RWPE2 (cell line): ENCODE results near the gene POLDIP2.

Source experiments
- ATAC-seq: fragments of 200-7000 bp; cut with Tn5 transposase; 3 replicates; pipeline ENCODE4 v1.9.1; 2021; ENCODE audit warnings: low read depth
- DNase-seq: peaks from one replicate; pipeline ENCODE4 v3.0.0-alpha.2; 2020; ENCODE audit warnings: low spot score
- H3K27ac ChIP-seq: fragments of 450-650 bp; 2 replicates; pipeline ENCODE4 v1.5.1; 2017; ENCODE audit warnings: mild to moderate bottlenecking; ENCODE audit not compliant: poor library complexity, severe bottlenecking
- H3K27me3 ChIP-seq: fragments of 250-450 bp; sonication (Bioruptor Pico); 2 replicates; pipeline ENCODE4 v1.5.1; 2021; ENCODE audit warnings: mild to moderate bottlenecking, moderate library complexity; ENCODE audit not compliant: insufficient read depth, poor library complexity, severe bottlenecking
- H3K36me3 ChIP-seq: fragments of 250-450 bp; sonication (Bioruptor Pico); 2 replicates; pipeline ENCODE4 v1.5.1; 2020; ENCODE audit warnings: low read depth, mild to moderate bottlenecking, moderate library complexity
- H3K4me1 ChIP-seq: fragments of 250-450 bp; sonication (Bioruptor Pico); 2 replicates; pipeline ENCODE4 v1.5.1; 2021; ENCODE audit warnings: mild to moderate bottlenecking, moderate library complexity; ENCODE audit not compliant: insufficient read depth, poor library complexity, severe bottlenecking
- H3K4me3 ChIP-seq: fragments of 250-450 bp; sonication (Bioruptor Pico); 2 replicates; pipeline ENCODE4 v1.5.1; 2021; ENCODE audit warnings: mild to moderate bottlenecking, moderate library complexity; ENCODE audit not compliant: severe bottlenecking
- H3K9me3 ChIP-seq: fragments of 250-450 bp; sonication (Bioruptor Pico); 2 replicates; pipeline ENCODE4 v1.5.1; 2021; ENCODE audit warnings: mild to moderate bottlenecking, moderate library complexity; ENCODE audit not compliant: severe bottlenecking
- CTCF ChIP-seq: fragments of 450-650 bp; IDR thresholded peaks from one replicate; pipeline ENCODE4 v1.5.1; 2017; ENCODE audit warnings: mild to moderate bottlenecking, moderate library complexity; ENCODE audit not compliant: poor library complexity, severe bottlenecking

POLDIP2 gene

GRCh38 chr17:28370744-28371103 is 13.4 kb upstream of the POLDIP2 start:
- Histone ChIP-seq H3K27ac (peak overlapping the region; percentile 31), H3K27me3 (no peaks in the 10 kb centered on the region), H3K36me3 (no peaks in the 10 kb centered on the region), H3K4me1 (peaks cover 6% of the 10 kb centered on the region), H3K9me3 (no peaks in the 10 kb centered on the region), H3K4me3 (no peak overlapping the region)
- ATAC-seq (no peak), DNase-seq (no peak)
- TF ChIP-seq CTCF = no peak

- H3K4me3 ChIP-seq = peak within 1 kb of the TSS; percentile 31
- ATAC-seq (no peak), DNase-seq (no peak)
Measured at GRCh38 chr17:28370035-28370743, 12.9 kb upstream of the POLDIP2 start, which contains the start of gene VTN. Gene VTN, minus strand, starts transcription at chr17:28370307. Its CDS starts 104 bp downstream, at chr17:28370203.

GRCh38 chr17:28369684-28370034 is 12.3 kb upstream of the POLDIP2 start:
- no peaks in the 10 kb centered on the region for H3K36me3 ChIP-seq
- no peak for TF ChIP-seq CTCF
- H3K27ac ChIP-seq = no peak overlapping the region
- H3K27me3 ChIP-seq = no peaks in the 10 kb centered on the region
- H3K9me3 ChIP-seq = no peaks in the 10 kb centered on the region
- DNase-seq (no peak), ATAC-seq (no peak)
- H3K4me1 ChIP-seq = peaks cover 6% of the 10 kb centered on the region
- no peak overlapping the region for H3K4me3 ChIP-seq

More at GRCh38 chr17:28370035-28370743, 12.9 kb upstream of the POLDIP2 start, which contains the start of gene VTN:
- no peaks in the 10 kb centered on the region for H3K36me3 ChIP-seq
- no peaks in the 10 kb centered on the region for H3K9me3 ChIP-seq
- no peaks in the 10 kb centered on the region for H3K27me3 ChIP-seq
- TF ChIP-seq CTCF = peak; percentile 8
- peaks cover 6% of the 10 kb centered on the region for H3K4me1 ChIP-seq
- peak within 1 kb of the TSS; percentile 31 for H3K27ac ChIP-seq

GRCh38 chr17:28368915-28369683 is 11.8 kb upstream of the POLDIP2 start:
- Histone ChIP-seq H3K27ac (no peak overlapping the region), H3K27me3 (no peaks in the 10 kb centered on the region), H3K4me1 (peaks cover 6% of the 10 kb centered on the region), H3K36me3 (no peaks in the 10 kb centered on the region), H3K9me3 (no peaks in the 10 kb centered on the region), H3K4me3 (no peak overlapping the region)
- no peak for ATAC-seq
- DNase-seq = no peak
- TF ChIP-seq CTCF = no peak
